ENCODE results near the gene ADISSP. TPM values are rescaled to one million over a fixed set of nuclear protein-coding genes. Genes with fewer than 3 reads are reported as not detected.

ADISSP gene
- total RNA-seq, 5 donors from 2014 or later (not counting 1 experiment from before 2014, with no cell fraction given), result 16.2 to 28.7 (median 22.6) TPM

- peaks cover 14 to 45% of the 10 kb centered on the region in 2 experiments for H3K4me1 ChIP-seq (ENCODE audit: control insufficient read depth in 1 of 2, extremely low read depth in 1 of 2, insufficient read depth in 2 of 2, low read length in 2 of 2)
- DNase-seq (no peak), ATAC-seq (replicated peaks in 1 of 4) (no peak)
- no peak overlapping the region for H3K4me3 ChIP-seq (ENCODE audit: control insufficient read depth in 1 of 2, extremely low read depth in 1 of 2, low read length in 1 of 2)
- H3K27ac Mint-ChIP-seq, result peak overlapping the region in 1 of 2 donors; percentile 81
- CTCF ChIA-PET, result no interaction called here
- no peaks in the 10 kb centered on the region for H3K9me3 Mint-ChIP-seq
- no peak overlapping the region for H3K27ac ChIP-seq (ENCODE audit: low read length)
- POLR2A ChIA-PET, result no interaction called here
- peaks cover 4% of the 10 kb centered on the region for H3K36me3 Mint-ChIP-seq
- WGBS (ENCODE audit: insufficient coverage), result 94% methylated on average over 17 of the region's 17 CpGs
- H3K27me3 Mint-ChIP-seq, result peaks cover 2 to 4% of the 10 kb centered on the region in 2 donors
- H3K9me3 ChIP-seq, result no peaks in the 10 kb centered on the region
- H3K4me1 Mint-ChIP-seq, result peaks cover 46 to 61% (median 56%) of the 10 kb centered on the region in 3 donors
- no peaks in the 10 kb centered on the region for H3K36me3 ChIP-seq (ENCODE audit: control insufficient read depth in 2 of 2, extremely low read depth in 1 of 2, insufficient read depth in 1 of 2, low read length in 1 of 2)
- H3K4me3 Mint-ChIP-seq, result peak overlapping the region; percentile 3 to 70 (median 47)
- peaks cover 1% of the 10 kb centered on the region in 2 experiments for H3K27me3 ChIP-seq (replicated peaks in 1 of 2; ENCODE audit: control insufficient read depth in 2 of 2, extremely low read depth in 1 of 2, insufficient read depth in 2 of 2, low read length in 1 of 2)
These were observed 16.8 kb upstream of the ADISSP start for GRCh38 chr20:3784216-3784853.

- H3K27me3 ChIP-seq (replicated peaks in 1 of 2; ENCODE audit: control insufficient read depth in 2 of 2, extremely low read depth in 1 of 2, insufficient read depth in 2 of 2, low read length in 1 of 2), result peaks cover 2 to 8% of the 10 kb centered on the region in 2 experiments
- H3K36me3 ChIP-seq (ENCODE audit: control insufficient read depth in 2 of 2, extremely low read depth in 1 of 2, insufficient read depth in 1 of 2, low read length in 1 of 2), result no peaks in the 10 kb centered on the region
- no peaks in the 10 kb centered on the region for H3K9me3 Mint-ChIP-seq
- H3K9me3 ChIP-seq, result no peaks in the 10 kb centered on the region
- ChIA-PET POLR2A (no interaction called here), CTCF (no interaction called here)
- peaks cover 14 to 46% of the 10 kb centered on the region in 2 experiments for H3K4me1 ChIP-seq (ENCODE audit: control insufficient read depth in 1 of 2, extremely low read depth in 1 of 2, insufficient read depth in 2 of 2, low read length in 2 of 2)
- no peak overlapping the region for H3K27ac ChIP-seq (ENCODE audit: low read length)
- H3K4me3 ChIP-seq (ENCODE audit: control insufficient read depth in 1 of 2, extremely low read depth in 1 of 2, low read length in 1 of 2), result no peak overlapping the region
- peak overlapping the region; percentile 32 to 70 for H3K27ac Mint-ChIP-seq
- 91% methylated on average over 7 of the region's 10 CpGs for WGBS (ENCODE audit: insufficient coverage)
- H3K4me1 Mint-ChIP-seq, result peaks cover 42 to 59% (median 51%) of the 10 kb centered on the region in 3 donors
- peaks cover 4% of the 10 kb centered on the region for H3K36me3 Mint-ChIP-seq
- no peak for ATAC-seq (replicated peaks in 1 of 4)
- peak overlapping the region in 2 of 3 donors; percentile 50 to 70 for H3K4me3 Mint-ChIP-seq
- H3K27me3 Mint-ChIP-seq, result peaks cover 2 to 7% of the 10 kb centered on the region in 2 donors
- DNase-seq, result no peak
These were observed 16.1 kb upstream of the ADISSP start for GRCh38 chr20:3783511-3784195.

GRCh38 chr20:3783068-3783489 is 15.5 kb upstream of the ADISSP start:
- ChIA-PET POLR2A (no interaction called here), CTCF (no interaction called here)
- DNase-seq (no peak), ATAC-seq (replicated peaks in 1 of 4) (no peak)
- Histone ChIP-seq H3K36me3 (ENCODE audit: control insufficient read depth in 2 of 2, extremely low read depth in 1 of 2, insufficient read depth in 1 of 2, low read length in 1 of 2) (no peaks in the 10 kb centered on the region), H3K9me3 (no peaks in the 10 kb centered on the region), H3K27ac (ENCODE audit: low read length) (no peak overlapping the region), H3K4me3 (ENCODE audit: control insufficient read depth in 1 of 2, extremely low read depth in 1 of 2, low read length in 1 of 2) (no peak overlapping the region), H3K4me1 (ENCODE audit: control insufficient read depth in 1 of 2, extremely low read depth in 1 of 2, insufficient read depth in 2 of 2, low read length in 2 of 2) (peaks cover 12 to 51% of the 10 kb centered on the region in 2 experiments), H3K27me3 (replicated peaks in 1 of 2; ENCODE audit: control insufficient read depth in 2 of 2, extremely low read depth in 1 of 2, insufficient read depth in 2 of 2, low read length in 1 of 2) (peaks cover 2 to 14% of the 10 kb centered on the region in 2 experiments)
- peaks cover 42 to 57% (median 45%) of the 10 kb centered on the region in 3 donors for H3K4me1 Mint-ChIP-seq
- H3K4me3 Mint-ChIP-seq, result no peak overlapping the region
- no peaks in the 10 kb centered on the region for H3K9me3 Mint-ChIP-seq
- peaks cover 4 to 7% of the 10 kb centered on the region in 2 donors for H3K27me3 Mint-ChIP-seq
- WGBS (ENCODE audit: insufficient coverage), result 92% methylated on average over 2 of the region's 2 CpGs
- peak overlapping the region; percentile 32 to 70 for H3K27ac Mint-ChIP-seq
- H3K36me3 Mint-ChIP-seq, result peaks cover 4% of the 10 kb centered on the region

GRCh38 chr20:3782597-3782996 is 15.0 kb upstream of the ADISSP start:
- Mint-ChIP-seq H3K9me3 (no peaks in the 10 kb centered on the region), H3K36me3 (peaks cover 4% of the 10 kb centered on the region), H3K4me3 (no peak overlapping the region), H3K27ac (peak overlapping the region in 1 of 2 donors; percentile 58), H3K4me1 (peaks cover 40 to 56% (median 41%) of the 10 kb centered on the region in 3 donors), H3K27me3 (peaks cover 4 to 7% of the 10 kb centered on the region in 2 donors)
- Histone ChIP-seq H3K4me3 (ENCODE audit: control insufficient read depth in 1 of 2, extremely low read depth in 1 of 2, low read length in 1 of 2) (no peak overlapping the region), H3K36me3 (ENCODE audit: control insufficient read depth in 2 of 2, extremely low read depth in 1 of 2, insufficient read depth in 1 of 2, low read length in 1 of 2) (no peaks in the 10 kb centered on the region), H3K27ac (ENCODE audit: low read length) (no peak overlapping the region), H3K4me1 (ENCODE audit: control insufficient read depth in 1 of 2, extremely low read depth in 1 of 2, insufficient read depth in 2 of 2, low read length in 2 of 2) (peaks cover 13 to 51% of the 10 kb centered on the region in 2 experiments), H3K27me3 (replicated peaks in 1 of 2; ENCODE audit: control insufficient read depth in 2 of 2, extremely low read depth in 1 of 2, insufficient read depth in 2 of 2, low read length in 1 of 2) (peaks cover 2 to 18% of the 10 kb centered on the region in 2 experiments), H3K9me3 (no peaks in the 10 kb centered on the region)
- no peak for DNase-seq
- 100% methylated on average over 4 of the region's 6 CpGs for WGBS (ENCODE audit: insufficient coverage)
- ATAC-seq (replicated peaks in 1 of 4), result no peak
- CTCF ChIA-PET, result no interaction called here
- POLR2A ChIA-PET, result no interaction called here

- peak within 1 kb of the TSS; percentile 30 to 49 for H3K4me3 ChIP-seq (ENCODE audit: control insufficient read depth in 1 of 2, extremely low read depth in 1 of 2, low read length in 1 of 2)
- peaks cover 43 to 59% (median 45%) of the 10 kb centered on the region in 3 donors for H3K4me1 Mint-ChIP-seq
These were observed 13.8 kb upstream of the ADISSP start, which contains the start of gene SPEF1 for GRCh38 chr20:3781153-3781910. TSS of gene SPEF1 (minus strand) at chr20:3781448. CDS start at chr20:3781287, 161 bp downstream.

GRCh38 chr20:3778976-3779375 is 11.4 kb upstream of the ADISSP start:
- no peaks in the 10 kb centered on the region for H3K9me3 Mint-ChIP-seq
- H3K27ac ChIP-seq (ENCODE audit: low read length), result no peak overlapping the region
- no peaks in the 10 kb centered on the region for H3K36me3 Mint-ChIP-seq
- POLR2A ChIA-PET, result no interaction called here
- ATAC-seq (replicated peaks in 1 of 4), result no peak
- peaks cover 8 to 34% of the 10 kb centered on the region in 2 experiments for H3K4me1 ChIP-seq (ENCODE audit: control insufficient read depth in 1 of 2, extremely low read depth in 1 of 2, insufficient read depth in 2 of 2, low read length in 2 of 2)
- no peak overlapping the region for H3K4me3 ChIP-seq (ENCODE audit: control insufficient read depth in 1 of 2, extremely low read depth in 1 of 2, low read length in 1 of 2)
- no peaks in the 10 kb centered on the region for H3K36me3 ChIP-seq (ENCODE audit: control insufficient read depth in 2 of 2, extremely low read depth in 1 of 2, insufficient read depth in 1 of 2, low read length in 1 of 2)
- DNase-seq, result no peak
- peak overlapping the region in 2 of 3 donors; percentile 17 to 79 for H3K4me3 Mint-ChIP-seq
- H3K4me1 Mint-ChIP-seq, result peaks cover 34 to 46% (median 34%) of the 10 kb centered on the region in 3 donors
- H3K9me3 ChIP-seq, result no peaks in the 10 kb centered on the region
- 26% methylated on average over 12 of the region's 18 CpGs for WGBS (ENCODE audit: insufficient coverage)
- no peak overlapping the region for H3K27ac Mint-ChIP-seq
- H3K27me3 ChIP-seq (replicated peaks in 1 of 2; ENCODE audit: control insufficient read depth in 2 of 2, extremely low read depth in 1 of 2, insufficient read depth in 2 of 2, low read length in 1 of 2), result peaks cover 2 to 27% of the 10 kb centered on the region in 2 experiments
- peaks cover 4 to 7% of the 10 kb centered on the region in 2 donors for H3K27me3 Mint-ChIP-seq
- CTCF ChIA-PET, result interaction anchor here (0.6 to 1.5 kb wide), 3 partner anchors 11 to 98 kb away, joined by 3 to 6 read pairs (median 3); partner anchors contain the start of gene ADISSP (in 1 of the 2)

More at GRCh38 chr20:3781153-3781910, 13.8 kb upstream of the ADISSP start, which contains the start of gene SPEF1:
- peaks cover 4% of the 10 kb centered on the region for H3K36me3 Mint-ChIP-seq
- ChIA-PET CTCF (interaction anchor here in 1 of 2 donors (0.8 to 1.3 kb wide), 2 partner anchors 13 to 211 kb away, joined by 3 read pairs; no protein-coding TSS in a partner anchor), POLR2A (interaction anchor here in 1 of 2 donors (1.0 kb wide), 1 partner anchor 13 kb away, joined by 3 read pairs; the partner anchor contains the start of gene ADISSP)
- peak within 1 kb of the TSS; percentile 58 to 78 for H3K27ac Mint-ChIP-seq
- no peaks in the 10 kb centered on the region for H3K9me3 Mint-ChIP-seq
- Histone ChIP-seq H3K27me3 (replicated peaks in 1 of 2; ENCODE audit: control insufficient read depth in 2 of 2, extremely low read depth in 1 of 2, insufficient read depth in 2 of 2, low read length in 1 of 2) (peaks cover 2 to 25% of the 10 kb centered on the region in 2 experiments), H3K27ac (ENCODE audit: low read length) (no peak within 1 kb of the TSS), H3K4me1 (ENCODE audit: control insufficient read depth in 1 of 2, extremely low read depth in 1 of 2, insufficient read depth in 2 of 2, low read length in 2 of 2) (peaks cover 10 to 54% of the 10 kb centered on the region in 2 experiments), H3K36me3 (ENCODE audit: control insufficient read depth in 2 of 2, extremely low read depth in 1 of 2, insufficient read depth in 1 of 2, low read length in 1 of 2) (no peaks in the 10 kb centered on the region), H3K9me3 (no peaks in the 10 kb centered on the region)
- WGBS (ENCODE audit: insufficient coverage), result 11% methylated on average over 23 of the region's 28 CpGs
- DNase-seq (peak in 7 of 35 experiments; percentile 17 to 77 (median 29)), ATAC-seq (replicated peaks in 1 of 4) (peak; percentile 19 to 53 (median 31))
- peaks cover 4 to 7% of the 10 kb centered on the region in 2 donors for H3K27me3 Mint-ChIP-seq
- peak within 1 kb of the TSS; percentile 30 to 78 (median 57) for H3K4me3 Mint-ChIP-seq
